Measurements from ENCODE around the gene PSME3IP1.

PSME3IP1 gene

DNA sequence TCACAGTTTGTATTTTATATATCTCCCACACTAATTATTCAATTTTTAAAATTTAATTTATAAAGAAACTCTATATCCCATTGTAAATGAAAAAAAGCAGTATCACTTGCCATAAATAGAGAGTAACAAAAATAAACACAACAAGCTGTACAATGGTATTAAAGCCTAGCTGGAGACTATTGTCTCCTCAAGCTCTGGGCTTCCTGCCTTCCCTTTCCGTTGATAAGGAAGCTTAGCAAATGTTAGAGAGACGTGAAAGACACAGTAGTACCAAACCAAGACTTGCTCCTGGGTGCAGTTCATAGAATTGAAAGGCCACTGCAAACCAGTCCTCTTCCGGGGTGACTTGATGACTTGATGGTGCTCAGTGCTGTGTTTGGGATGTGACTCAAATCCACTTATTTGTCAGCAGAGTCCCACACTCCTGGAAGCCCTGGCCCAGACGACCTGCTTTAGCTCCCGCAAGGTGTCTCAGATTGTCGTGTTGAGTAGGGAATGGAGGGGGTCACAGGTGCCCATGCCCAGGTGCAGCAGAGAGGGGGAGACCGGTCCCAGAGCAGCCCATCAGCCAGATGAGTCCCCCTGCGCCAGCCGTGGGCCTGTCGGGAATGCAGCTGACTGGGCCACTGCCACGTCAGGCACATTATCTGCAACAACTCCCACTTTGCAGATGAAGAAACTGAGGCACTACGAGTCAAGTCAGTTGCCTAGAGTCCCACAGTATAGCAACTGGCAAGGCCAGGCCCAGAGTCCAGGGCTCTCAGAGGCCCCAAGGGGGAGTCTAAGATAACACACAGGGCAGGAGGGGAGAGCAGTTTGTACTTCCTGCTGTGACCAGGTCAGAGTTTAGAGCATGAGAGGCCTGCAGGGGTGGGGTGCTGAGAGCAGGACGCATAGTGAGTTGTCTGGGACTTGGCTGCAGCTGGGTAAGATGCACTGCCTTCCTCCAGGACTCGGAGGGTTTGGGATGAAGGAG, 40.5 kb downstream of the PSME3IP1 start:
- no peak for DNase-seq (ENCODE audit: low read depth, low spot score)

- no peak for DNase-seq (ENCODE audit: low read depth, low spot score)
These were observed 41.8 kb downstream of the PSME3IP1 start for GRCh38 chr16:57144027-57144426.

DNA sequence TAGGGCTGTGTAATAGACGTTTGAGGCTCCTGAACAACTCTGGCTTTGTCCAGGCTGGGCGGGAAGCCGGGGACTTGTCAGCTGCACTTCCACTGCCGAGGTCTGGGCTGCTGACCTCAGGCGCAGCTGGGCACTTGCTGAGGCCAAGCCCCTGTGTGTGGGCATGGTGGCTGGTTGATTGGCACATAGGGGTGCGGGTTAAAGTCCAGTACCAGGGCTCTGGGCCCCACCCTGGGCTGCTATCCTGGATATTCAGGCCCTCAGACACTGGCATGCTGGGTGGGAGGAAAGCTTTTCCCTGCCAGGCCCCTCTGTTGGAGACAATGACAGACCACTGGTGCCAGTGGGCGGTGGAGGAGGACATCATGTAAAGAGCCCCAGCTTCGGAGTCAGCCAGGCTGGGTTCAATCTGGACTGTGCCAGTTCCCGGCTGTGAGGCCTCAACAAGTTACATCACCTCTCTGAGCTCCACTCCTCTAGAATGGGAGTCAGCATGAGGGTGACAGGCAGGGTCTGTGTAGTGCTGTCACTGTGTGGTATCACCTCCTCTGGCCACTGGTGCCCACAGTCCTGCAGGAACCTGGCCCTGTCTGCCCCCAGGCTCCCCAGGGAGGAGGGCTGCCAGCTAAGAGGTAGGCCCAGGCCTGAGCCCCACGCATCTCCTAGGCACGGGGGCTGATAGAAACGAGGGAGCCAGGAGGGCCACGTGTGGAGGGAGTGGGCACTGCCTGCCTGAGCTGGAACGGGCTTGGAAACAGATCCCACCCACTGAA, 42.5 kb downstream of the PSME3IP1 start:
- no peak for DNase-seq (ENCODE audit: low read depth, low spot score)

DNA sequence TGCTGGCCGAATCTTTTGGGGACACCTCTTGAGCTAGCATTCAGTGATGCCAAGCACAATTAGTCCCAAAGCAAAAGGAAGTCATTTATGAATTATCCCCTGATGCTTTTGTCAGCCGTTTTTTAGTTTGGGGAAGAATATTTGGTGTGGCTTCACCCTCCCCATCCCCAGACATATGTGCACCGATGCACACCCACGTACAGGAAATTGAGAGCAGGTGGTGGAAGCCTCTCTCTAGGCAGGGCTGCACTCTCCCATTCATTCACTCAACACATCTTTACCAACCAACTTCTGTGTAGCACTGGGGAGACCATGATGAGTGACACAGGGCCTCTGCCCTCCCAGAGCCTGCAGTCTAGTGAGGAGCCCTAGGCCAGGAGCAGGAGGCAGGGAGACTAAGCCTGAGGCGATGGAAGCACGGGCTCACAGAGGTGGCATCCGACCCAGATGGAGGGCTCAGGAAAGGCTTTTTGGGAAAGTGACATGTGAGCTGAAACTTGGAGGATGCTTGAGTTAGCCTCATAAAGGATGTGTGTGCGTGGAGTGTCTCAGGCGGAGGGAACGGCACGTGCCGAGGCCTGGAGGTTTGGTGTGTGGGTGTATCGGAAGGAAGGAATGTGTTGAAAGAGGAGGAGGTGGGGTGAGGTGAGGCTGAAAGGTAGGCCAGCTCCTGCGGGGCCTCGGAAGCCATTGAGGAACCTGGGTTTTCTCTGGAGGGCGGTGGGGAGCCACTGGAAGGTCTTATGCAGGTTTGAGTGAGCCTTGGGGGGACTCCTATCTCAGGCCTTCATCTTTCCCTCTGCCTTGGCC, 43.8 kb downstream of the PSME3IP1 start:
- DNase-seq (ENCODE audit: low read depth, low spot score) = no peak

GRCh38 chr16:57140931-57141668, 44.7 kb downstream of the PSME3IP1 start:
- no peak for DNase-seq (ENCODE audit: low read depth, low spot score)

DNA sequence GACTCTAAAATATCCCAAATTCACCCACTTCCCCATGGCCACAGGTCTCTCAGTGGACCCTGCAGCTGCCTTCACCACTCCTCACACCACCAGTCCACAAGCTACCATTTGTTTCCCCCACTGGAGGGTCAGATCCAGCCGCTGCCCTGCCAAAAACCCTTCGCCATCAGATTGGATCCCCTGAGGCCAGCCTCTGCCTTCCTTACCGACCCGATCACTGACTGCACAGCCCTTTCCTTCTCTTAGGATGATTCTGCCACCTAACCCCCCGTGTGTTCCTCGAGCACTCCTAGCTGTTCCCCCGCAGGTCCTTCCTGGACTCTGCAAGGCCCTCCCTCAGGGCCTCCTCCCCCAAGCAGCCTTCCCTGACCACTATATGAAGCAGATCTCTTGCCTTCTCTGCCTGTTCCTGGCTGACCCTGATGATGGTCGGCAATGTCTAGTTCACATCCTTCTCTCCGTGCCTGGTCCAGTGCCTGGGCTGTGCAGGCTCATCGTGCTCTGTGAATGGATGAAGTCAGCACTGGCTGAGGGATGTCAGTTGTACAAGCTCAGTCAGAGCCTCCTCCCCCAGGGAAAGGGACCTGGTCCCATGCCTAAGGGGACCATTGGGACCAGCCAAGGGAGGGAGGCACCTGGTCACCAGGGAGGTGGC, 47.4 kb downstream of the PSME3IP1 start:
- DNase-seq (ENCODE audit: low read depth, low spot score) = no peak

- no peak for DNase-seq (ENCODE audit: low read depth, low spot score)
These were observed 48.1 kb downstream of the PSME3IP1 start for GRCh38 chr16:57137566-57138273.

- no peak for DNase-seq (ENCODE audit: low read depth, low spot score)
These were observed 48.8 kb downstream of the PSME3IP1 start for GRCh38 chr16:57137043-57137442.

GRCh38 chr16:57134982-57135381, 50.9 kb downstream of the PSME3IP1 start:
- DNase-seq (ENCODE audit: low read depth, low spot score) = no peak

- DNase-seq (ENCODE audit: low read depth, low spot score) = no peak
These were observed 52.0 kb downstream of the PSME3IP1 start for GRCh38 chr16:57133886-57134285.

DNA sequence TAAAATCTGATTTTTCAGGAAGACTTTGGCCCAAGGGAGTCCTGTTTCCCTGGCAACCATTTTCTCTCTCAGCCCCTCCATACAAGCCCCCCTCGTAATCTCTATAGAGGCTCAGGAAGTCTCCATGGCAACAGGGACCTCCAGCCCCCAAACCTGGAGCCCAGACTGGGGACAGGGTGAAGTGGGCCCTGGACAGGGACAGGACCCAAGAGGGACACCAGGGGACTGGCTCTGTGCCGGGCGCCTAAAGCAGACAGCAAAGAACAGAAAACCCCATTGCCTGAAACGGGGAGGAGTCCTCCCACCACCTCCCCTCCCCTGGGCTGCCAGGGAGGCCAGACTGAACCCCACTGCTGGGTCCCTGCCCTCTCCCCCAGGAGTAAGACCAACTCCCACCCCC, 52.8 kb downstream of the PSME3IP1 start:
- no peak for DNase-seq (ENCODE audit: low read depth, low spot score)

- no peak for DNase-seq (ENCODE audit: low read depth, low spot score)
These were observed 53.4 kb downstream of the PSME3IP1 start for GRCh38 chr16:57132470-57132869.

DNA sequence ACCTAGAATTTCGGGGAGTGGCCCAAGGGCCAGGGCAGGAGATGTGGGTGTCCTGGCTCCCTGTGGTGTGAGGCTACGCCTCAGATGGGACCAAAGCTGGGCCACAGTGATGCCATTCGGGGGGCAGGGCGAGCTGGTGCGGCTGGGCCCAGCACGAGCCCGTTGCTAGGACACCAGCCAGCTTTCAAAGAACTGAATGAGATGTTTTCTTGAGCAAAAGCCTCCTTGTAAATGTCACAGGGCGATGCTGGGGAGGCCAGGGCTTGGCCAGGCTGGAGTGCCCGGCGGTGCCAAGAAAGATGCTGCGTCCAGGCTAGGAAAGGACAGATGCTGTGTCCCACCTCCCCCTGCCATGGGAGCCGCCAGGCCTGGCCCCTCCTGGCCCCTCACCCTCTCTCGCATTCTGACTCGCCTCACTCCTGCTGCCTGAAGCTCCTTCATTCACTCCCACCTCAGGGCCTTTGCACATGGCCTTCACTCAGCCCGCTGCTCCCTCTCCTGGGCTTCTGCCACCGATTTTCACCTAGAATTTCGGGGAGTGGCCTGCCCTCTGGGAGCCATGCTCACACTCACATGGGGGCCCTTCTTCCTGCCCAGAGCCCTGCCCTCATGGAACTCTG, 54.4 kb downstream of the PSME3IP1 start:
- no peak for DNase-seq (ENCODE audit: low read depth, low spot score)

- no peak for DNase-seq (ENCODE audit: low read depth, low spot score)
These were observed 54.9 kb downstream of the PSME3IP1 start for GRCh38 chr16:57130950-57131321.

DNA sequence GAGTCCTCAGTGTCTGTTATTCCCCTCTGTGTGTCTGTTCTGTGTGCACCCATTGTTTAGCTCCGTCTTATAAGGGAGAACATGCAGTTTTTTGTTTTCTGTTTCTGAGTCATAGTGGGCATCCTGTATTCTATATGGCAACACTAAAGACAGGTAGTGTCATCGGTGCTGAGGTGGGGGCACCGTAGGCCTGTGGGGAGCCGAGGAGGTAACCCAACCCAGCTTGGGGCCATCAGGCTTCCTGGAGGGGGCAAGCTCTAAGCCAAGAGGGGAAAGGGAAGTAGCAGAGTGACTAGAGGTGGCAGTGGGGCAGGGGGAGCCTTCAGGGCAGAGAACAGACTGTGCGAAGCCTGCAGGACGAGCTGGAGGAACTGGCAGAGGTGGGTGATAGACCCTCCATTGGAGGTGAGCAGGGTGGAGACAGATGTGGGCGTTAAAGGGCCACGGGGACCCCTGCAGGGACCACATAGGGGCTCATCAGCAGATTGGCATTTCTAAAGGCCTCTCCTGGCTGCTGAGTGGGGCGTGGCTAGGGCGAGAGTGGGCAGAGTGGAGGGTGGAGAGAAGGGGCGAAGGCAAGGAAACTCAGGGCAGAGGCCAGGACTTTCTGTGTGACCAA, 57.0 kb downstream of the PSME3IP1 start:
- peak; percentile 20 for DNase-seq (ENCODE audit: low read depth, low spot score)

DNA sequence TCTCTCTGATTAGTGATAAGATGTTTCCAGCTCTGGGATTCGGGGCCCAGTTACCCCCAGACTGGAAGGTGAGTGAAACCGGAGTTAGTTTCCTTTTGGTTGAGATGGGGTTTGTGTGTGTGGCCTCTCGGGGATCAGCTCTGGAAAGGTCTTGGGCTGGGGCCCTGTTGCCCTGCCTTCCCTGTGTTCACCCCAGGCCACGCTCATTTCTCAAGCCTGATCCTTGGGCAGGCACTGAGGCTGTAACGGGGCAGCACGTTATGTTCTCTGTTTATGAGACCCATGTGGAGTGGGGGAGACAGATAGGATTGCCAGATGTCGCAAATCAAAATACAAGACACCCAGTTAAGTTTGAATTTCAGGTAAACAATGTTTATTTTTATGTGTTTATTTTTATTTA, 58.0 kb downstream of the PSME3IP1 start:
- DNase-seq (ENCODE audit: low read depth, low spot score) = no peak

DNA sequence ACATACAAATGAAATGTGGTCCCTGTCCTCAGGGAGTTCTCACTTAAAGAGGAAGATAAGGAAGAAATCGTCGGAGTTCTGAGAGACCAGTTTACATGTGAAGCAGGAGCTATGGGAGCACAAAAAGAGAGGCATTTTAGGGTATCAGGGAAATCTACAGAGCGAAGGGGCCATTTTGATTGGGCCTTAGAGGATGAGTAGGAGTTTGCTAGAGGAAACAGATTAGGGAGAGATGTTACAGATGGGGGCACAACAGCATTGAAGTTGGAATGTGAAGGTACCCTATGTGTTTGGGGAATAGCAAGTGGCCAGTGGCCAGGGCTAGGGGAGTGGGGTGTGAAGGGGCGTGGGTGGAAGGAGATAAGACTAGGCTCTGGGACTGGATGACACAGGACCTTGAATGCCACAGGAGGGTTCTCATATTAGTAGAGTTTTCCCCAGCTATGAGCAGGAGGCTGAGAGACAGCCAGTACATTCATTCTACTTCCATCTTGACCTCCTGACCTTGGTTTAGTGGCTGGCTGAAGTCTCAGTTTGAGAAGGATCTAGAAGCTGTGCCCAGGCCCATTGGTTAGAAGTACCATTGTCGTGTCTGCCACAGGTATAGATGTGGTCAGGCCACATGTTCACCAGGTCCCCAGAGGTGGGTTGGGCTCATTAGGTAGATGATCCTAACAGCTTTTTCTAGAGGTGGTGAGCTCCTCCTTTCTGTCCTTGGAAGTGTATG, 58.6 kb downstream of the PSME3IP1 start:
- no peak for DNase-seq (ENCODE audit: low read depth, low spot score)

DNA sequence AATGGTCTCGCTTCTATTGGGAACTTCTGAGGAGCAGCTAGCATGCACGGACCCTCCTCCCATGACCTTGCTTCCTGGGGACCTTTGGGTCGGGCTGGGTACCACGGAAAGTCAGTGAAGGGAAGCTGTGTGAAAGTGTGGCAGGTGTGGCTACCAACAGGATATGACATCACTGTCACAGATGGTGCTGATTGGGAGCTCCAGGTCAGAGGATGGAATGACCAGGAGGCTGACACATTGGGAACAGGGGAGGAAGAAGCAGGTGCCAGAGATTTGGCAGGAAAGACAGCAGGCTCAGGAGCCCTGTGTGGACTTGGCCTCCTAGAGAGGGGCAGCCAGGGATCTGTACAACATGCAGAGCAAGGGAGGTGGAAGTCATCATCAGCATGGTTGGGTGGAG, 59.4 kb downstream of the PSME3IP1 start:
- no peak for DNase-seq (ENCODE audit: low read depth, low spot score)

Measured in activated CD4-positive, CD25-positive, alpha-beta regulatory T cell treated with anti-CD3 and anti-CD28 coated beads, Interleukin-2, amount 50 U/mL, for 16 hours (primary cell).